ENCODE data around the gene ZC3H12A. TPM values are rescaled to one million over a fixed set of nuclear protein-coding genes. Genes with fewer than 3 reads are reported as not detected.

ZC3H12A gene
- total and polyA plus RNA-seq, 2 experiments from 2014 or later = 9.0 to 9.3 TPM

GRCh38 chr1:37442644-37443043 is 31.7 kb upstream of the ZC3H12A start (continued):
- TF ChIP-seq ZNF462 (CRISPR knock-in tag; IDR thresholded peaks at IDR 0.05) (no peak), NANOG (IDR thresholded peaks at IDR 0.05; ENCODE audit: borderline replicate concordance) (no peak), ZNF331 (CRISPR knock-in tag; IDR thresholded peaks at IDR 0.05; ENCODE audit: low read depth) (no peak), JUNB (IDR thresholded peaks at IDR 0.05; ENCODE audit: unreplicated experiment) (no peak), CTCF (conservative IDR thresholded peaks at IDR 0.05; ENCODE audit: low read depth in 2 of 2) (no peak), CREB1 (CRISPR knock-in tag; IDR thresholded peaks at IDR 0.05; ENCODE audit: low read depth) (no peak), EZH2phosphoT487 (IDR thresholded peaks at IDR 0.05; ENCODE audit: unreplicated experiment) (no peak)
- TF ChIP-seq, protein P1, sequence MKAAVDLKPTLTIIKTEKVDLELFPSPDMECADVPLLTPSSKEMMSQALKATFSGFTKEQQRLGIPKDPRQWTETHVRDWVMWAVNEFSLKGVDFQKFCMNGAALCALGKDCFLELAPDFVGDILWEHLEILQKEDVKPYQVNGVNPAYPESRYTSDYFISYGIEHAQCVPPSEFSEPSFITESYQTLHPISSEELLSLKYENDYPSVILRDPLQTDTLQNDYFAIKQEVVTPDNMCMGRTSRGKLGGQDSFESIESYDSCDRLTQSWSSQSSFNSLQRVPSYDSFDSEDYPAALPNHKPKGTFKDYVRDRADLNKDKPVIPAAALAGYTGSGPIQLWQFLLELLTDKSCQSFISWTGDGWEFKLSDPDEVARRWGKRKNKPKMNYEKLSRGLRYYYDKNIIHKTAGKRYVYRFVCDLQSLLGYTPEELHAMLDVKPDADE (IDR thresholded peaks at IDR 0.05) = no peak
- TF ChIP-seq, protein P2, sequence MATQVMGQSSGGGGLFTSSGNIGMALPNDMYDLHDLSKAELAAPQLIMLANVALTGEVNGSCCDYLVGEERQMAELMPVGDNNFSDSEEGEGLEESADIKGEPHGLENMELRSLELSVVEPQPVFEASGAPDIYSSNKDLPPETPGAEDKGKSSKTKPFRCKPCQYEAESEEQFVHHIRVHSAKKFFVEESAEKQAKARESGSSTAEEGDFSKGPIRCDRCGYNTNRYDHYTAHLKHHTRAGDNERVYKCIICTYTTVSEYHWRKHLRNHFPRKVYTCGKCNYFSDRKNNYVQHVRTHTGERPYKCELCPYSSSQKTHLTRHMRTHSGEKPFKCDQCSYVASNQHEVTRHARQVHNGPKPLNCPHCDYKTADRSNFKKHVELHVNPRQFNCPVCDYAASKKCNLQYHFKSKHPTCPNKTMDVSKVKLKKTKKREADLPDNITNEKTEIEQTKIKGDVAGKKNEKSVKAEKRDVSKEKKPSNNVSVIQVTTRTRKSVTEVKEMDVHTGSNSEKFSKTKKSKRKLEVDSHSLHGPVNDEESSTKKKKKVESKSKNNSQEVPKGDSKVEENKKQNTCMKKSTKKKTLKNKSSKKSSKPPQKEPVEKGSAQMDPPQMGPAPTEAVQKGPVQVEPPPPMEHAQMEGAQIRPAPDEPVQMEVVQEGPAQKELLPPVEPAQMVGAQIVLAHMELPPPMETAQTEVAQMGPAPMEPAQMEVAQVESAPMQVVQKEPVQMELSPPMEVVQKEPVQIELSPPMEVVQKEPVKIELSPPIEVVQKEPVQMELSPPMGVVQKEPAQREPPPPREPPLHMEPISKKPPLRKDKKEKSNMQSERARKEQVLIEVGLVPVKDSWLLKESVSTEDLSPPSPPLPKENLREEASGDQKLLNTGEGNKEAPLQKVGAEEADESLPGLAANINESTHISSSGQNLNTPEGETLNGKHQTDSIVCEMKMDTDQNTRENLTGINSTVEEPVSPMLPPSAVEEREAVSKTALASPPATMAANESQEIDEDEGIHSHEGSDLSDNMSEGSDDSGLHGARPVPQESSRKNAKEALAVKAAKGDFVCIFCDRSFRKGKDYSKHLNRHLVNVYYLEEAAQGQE (IDR thresholded peaks at IDR 0.05; ENCODE audit: unreplicated experiment) = no peak

Measured in GM23338 (cell line).